Measurements from ENCODE around the gene YBX1.

Gene YBX1

DNA sequence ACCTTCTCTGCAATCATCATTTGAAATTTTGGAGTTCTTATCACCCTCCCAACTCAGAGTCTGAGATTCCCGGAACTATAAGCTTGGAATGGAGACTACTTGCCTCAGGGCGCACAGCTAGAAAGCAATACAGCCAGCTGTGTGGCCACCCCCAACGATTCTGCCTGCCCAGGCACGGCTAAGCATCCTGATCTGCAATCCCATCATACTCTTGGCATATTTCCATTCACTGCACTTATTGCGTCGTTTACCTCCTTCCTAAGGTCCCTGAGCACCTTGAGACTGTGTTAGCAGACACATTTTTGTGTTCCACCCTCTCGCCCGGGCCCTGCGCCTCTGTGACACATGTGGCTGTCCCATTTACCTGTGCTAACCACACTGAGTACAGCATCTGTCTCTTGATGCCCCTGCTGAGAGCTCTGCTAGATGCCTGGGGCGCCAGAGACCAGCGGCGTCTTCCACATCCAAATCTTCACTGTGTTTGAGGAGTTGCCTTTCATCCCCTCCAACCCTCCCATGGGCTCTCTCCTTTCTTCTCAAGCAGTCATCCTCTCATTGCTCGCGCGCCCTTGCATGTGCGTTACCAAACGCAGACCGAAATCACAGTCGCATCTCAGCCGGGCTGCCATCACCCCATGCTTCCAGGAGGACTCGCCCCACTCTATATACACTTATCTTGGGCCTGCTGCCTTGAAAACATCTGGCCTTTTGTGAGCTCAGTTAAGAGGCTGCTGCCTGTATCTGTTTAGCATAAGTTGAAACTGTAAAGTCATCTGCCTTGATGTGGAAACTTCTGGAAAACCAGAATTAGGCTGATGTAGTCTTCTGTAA is 61.3 kb downstream of the YBX1 start:
- no peak for DNase-seq (ENCODE audit: low read depth)
- H3K4me3 ChIP-seq (ENCODE audit: low read depth, low read length), result no peak overlapping the region
- TF ChIP-seq, protein P1, sequence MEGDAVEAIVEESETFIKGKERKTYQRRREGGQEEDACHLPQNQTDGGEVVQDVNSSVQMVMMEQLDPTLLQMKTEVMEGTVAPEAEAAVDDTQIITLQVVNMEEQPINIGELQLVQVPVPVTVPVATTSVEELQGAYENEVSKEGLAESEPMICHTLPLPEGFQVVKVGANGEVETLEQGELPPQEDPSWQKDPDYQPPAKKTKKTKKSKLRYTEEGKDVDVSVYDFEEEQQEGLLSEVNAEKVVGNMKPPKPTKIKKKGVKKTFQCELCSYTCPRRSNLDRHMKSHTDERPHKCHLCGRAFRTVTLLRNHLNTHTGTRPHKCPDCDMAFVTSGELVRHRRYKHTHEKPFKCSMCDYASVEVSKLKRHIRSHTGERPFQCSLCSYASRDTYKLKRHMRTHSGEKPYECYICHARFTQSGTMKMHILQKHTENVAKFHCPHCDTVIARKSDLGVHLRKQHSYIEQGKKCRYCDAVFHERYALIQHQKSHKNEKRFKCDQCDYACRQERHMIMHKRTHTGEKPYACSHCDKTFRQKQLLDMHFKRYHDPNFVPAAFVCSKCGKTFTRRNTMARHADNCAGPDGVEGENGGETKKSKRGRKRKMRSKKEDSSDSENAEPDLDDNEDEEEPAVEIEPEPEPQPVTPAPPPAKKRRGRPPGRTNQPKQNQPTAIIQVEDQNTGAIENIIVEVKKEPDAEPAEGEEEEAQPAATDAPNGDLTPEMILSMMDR (conservative IDR thresholded peaks at IDR 0.05; ENCODE audit: low read depth, low read length), result no peak

DNA sequence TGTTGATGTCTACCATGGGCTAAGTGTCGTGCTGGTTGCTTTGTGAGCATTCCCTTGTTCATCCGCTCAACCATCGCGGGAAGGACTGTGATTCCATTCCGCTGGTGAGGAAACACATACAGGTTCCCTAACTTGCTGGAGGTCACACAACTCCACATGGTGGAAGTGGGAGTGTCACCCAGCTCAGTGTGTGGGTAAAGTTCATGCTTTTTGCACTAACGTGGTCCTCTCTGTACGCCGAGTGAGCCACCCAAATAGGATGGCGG is 61.9 kb downstream of the YBX1 start:
- H3K4me3 ChIP-seq (ENCODE audit: low read depth, low read length), result no peak overlapping the region
- DNase-seq (ENCODE audit: low read depth), result no peak
- TF ChIP-seq, protein P1 (conservative IDR thresholded peaks at IDR 0.05; ENCODE audit: low read depth, low read length), result no peak

DNA sequence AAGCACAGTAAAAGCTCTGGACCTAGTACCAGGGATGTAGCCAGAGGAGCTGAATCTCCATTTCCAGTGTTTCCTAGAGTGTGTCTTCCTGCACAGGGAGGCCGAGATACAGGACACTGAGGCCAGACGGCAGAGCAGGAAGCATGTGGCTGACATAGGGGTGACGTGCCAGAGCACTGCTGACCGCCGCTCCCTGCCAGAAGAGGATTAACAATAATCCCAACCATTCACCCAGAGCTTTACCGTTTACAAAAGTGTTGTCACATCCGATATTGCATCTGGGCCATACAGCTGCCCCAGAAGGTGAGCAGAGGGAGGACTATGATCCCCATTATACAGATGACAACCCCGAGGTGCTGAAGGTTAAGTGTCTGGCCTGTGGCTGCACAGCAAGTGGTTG is 63.6 kb downstream of the YBX1 start:
- DNase-seq (ENCODE audit: low read depth), result no peak
- TF ChIP-seq, protein P1 (conservative IDR thresholded peaks at IDR 0.05; ENCODE audit: low read depth, low read length), result no peak
- no peak overlapping the region for H3K4me3 ChIP-seq (ENCODE audit: low read depth, low read length)

DNA sequence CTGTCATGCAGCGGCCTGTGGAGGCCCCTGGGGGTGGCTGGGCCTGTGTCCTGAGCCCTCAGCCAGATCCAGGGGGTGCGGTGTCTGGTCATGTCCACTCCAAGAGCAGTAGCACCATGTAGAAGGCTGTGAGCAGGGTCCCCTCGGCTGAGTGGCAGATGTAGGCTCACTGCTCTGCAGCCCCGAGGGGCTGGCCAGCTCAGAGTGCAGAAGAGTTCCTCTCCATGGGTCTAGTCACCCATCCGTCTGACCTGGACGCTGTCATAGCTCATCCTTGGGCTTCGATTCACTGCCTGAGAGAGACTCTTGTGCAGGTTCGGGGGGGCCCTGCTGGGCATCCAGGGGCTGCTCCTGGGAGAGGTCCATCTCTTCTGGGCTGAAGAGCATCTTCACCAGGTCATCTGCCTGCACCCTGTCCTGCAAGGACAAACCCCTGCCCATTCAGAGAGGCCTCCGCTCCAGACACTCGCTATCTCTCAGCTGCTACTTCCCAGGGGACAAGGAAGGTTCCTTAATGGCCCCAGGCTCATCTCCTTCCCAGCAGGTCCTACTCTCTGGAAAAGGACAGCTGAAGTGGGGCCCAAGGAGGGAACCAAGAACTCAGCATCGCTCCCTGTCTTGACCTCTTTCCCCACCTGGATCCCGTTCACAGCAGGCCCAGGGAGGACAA is 64.4 kb downstream of the YBX1 start:
- TF ChIP-seq, protein P1 (conservative IDR thresholded peaks at IDR 0.05; ENCODE audit: low read depth, low read length), result no peak

DNA sequence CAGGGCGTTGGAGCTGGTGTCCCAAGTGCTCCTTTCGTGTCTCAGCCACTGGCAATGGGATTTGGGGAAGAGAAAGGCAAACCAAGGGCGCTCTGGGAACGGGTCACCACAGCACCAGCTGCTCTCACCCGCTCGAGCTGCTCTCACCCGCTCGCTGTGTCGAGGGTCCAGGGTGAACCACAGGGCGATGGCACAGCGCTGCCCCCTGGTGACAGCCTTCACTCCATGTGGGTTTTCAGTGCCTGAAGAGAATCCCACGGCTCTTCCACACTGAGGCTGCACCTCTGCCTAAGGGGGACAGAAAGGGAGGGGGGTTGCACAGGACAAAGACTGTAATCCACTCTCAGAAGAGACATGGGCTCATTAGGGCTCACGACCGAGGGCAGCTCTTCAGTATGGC is 64.9 kb downstream of the YBX1 start:
- TF ChIP-seq, protein P1 (conservative IDR thresholded peaks at IDR 0.05; ENCODE audit: low read depth, low read length), result peak; percentile 76
- peak; percentile 33 for DNase-seq (ENCODE audit: low read depth)
- no peak overlapping the region for H3K4me3 ChIP-seq (ENCODE audit: low read depth, low read length)

More for the DNA sequence above, 64.4 kb downstream of the YBX1 start:
- no peak for DNase-seq (ENCODE audit: low read depth)
- H3K4me3 ChIP-seq (ENCODE audit: low read depth, low read length), result no peak overlapping the region

DNA sequence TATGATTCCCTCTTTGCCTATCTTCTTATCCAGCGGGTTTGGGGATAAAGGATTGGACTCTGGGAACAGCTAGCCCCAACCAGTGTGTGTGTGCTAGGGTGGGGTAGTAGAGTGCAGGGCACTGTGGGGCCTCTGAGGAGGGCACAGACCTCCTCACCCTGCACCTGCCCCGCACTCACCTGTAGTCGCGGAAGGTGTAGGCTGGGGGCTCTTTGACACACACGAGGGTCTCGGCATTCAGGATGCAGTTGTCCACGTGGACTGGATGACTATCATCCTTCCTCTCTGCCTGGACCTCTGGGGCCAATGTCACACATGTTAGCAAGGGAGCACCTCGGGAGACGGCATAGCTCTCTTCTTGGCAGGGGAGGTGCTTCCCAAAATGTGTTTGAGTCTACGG is 65.8 kb downstream of the YBX1 start:
- DNase-seq (ENCODE audit: low read depth), result no peak
- TF ChIP-seq, protein P1 (conservative IDR thresholded peaks at IDR 0.05; ENCODE audit: low read depth, low read length), result no peak
- H3K4me3 ChIP-seq (ENCODE audit: low read depth, low read length), result no peak overlapping the region

Data from choroid plexus epithelial cell (primary cell).